Measurements from ENCODE around the gene ZIC4. TPM values are rescaled to one million over a fixed set of nuclear protein-coding genes. Genes with fewer than 3 reads are reported as not detected.
A peak's percentile ranks its signal among the peaks of the same experiment; 100 is the strongest.

The ZIC4 gene
- total and polyA plus RNA-seq, 10 of the 15 experiments (the other 5 are each of a cell fraction or from before 2014, with no cell fraction given), result not detected

- TF ChIP-seq REST (IDR thresholded peaks at IDR 0.05; ENCODE audit: low read depth, low read length) (no peak), USF1 (IDR thresholded peaks at IDR 0.05; ENCODE audit: borderline replicate concordance, extremely low read length, insufficient read depth, low read depth, low read length) (no peak), ZNF384 (IDR thresholded peaks at IDR 0.05; ENCODE audit: borderline replicate concordance, low read depth, low read length) (no peak), E2F4 (IDR thresholded peaks at IDR 0.05; ENCODE audit: low read depth, low read length) (no peak), RAD21 (IDR thresholded peaks at IDR 0.05; ENCODE audit: insufficient read depth, low read depth, low read length) (peak; percentile 41; the same call in 1 of the 2 replicates), ATF7 (IDR thresholded peaks at IDR 0.05; ENCODE audit: low read depth) (no peak), ZBED1 (IDR thresholded peaks at IDR 0.05; ENCODE audit: borderline replicate concordance) (no peak), PBX3 (IDR thresholded peaks at IDR 0.05; ENCODE audit: insufficient replicate concordance, low read depth, low read length) (no peak), SMC3 (IDR thresholded peaks at IDR 0.05; ENCODE audit: borderline replicate concordance, low read length) (peak; percentile 31; the same call in 1 of the 2 replicates), PKNOX1 (IDR thresholded peaks at IDR 0.05) (no peak)
These were observed 44.6 kb downstream of the ZIC4 start (continued) for GRCh38 chr3:147361454-147362420.

Measured in GM12878 (cell line).